HEK293T (cell line): ENCODE measurements around the gene GIPC3.

Experiments used
- CTCF ChIA-PET: fragments of 350-600 bp; formaldehyde crosslinking; extraction: SDS; loops from one replicate; lab custom pipeline; 2021; ENCODE audit warnings: antibody characterized with exemption, inconsistent platforms; lab: Yijun Ruan, JAX
- POLR2A ChIA-PET: fragments of 350-600 bp; formaldehyde crosslinking; extraction: SDS; loops from one replicate; lab custom pipeline; 2020; ENCODE audit warnings: antibody characterized with exemption, inconsistent platforms; lab: Yijun Ruan, JAX
- DNase-seq: peaks from one replicate; pipeline ENCODE4 v3.0.0; 2012; ENCODE audit warnings: mixed read lengths; ENCODE audit errors: extremely low spot score
- ARNT ChIP-seq: fragments of 450-650 bp; IDR thresholded peaks from 2 replicates; pipeline ENCODE4 v1.6.1; 2017; ENCODE audit warnings: mild to moderate bottlenecking
- BHLHE40 ChIP-seq: fragments of 450-650 bp; IDR thresholded peaks from 2 replicates; pipeline ENCODE4 v1.6.1; 2016; ENCODE audit warnings: mild to moderate bottlenecking, moderate library complexity, borderline replicate concordance
- CTBP1 ChIP-seq: fragments of 450-650 bp; IDR thresholded peaks from 2 replicates; pipeline ENCODE4 v1.6.1; 2016; ENCODE audit warnings: borderline replicate concordance
- ELF4 ChIP-seq: fragments of 450-650 bp; IDR thresholded peaks from 2 replicates; pipeline ENCODE4 v1.6.1; 2017; ENCODE audit warnings: antibody characterized with exemption
- FOXA1 ChIP-seq: fragments of 450-650 bp; IDR thresholded peaks from 2 replicates; pipeline ENCODE4 v1.6.1; 2016; ENCODE audit warnings: mild to moderate bottlenecking
- FOXK2 ChIP-seq: fragments of 450-650 bp; IDR thresholded peaks from 2 replicates; pipeline ENCODE4 v1.6.1; 2016; ENCODE audit warnings: mild to moderate bottlenecking
- FOXM1 ChIP-seq: fragments of 450-650 bp; IDR thresholded peaks from 2 replicates; pipeline ENCODE4 v1.6.1; 2017; ENCODE audit warnings: mild to moderate bottlenecking, borderline replicate concordance
- HDGF ChIP-seq: fragments of 450-650 bp; IDR thresholded peaks from 2 replicates; pipeline ENCODE4 v1.6.1; 2017; ENCODE audit warnings: antibody characterized with exemption, borderline replicate concordance
- L3MBTL2 ChIP-seq: fragments of 450-650 bp; conservative IDR thresholded peaks from 2 replicates; pipeline ENCODE4 v1.6.1; 2016; ENCODE audit warnings: mild to moderate bottlenecking
- LEF1 ChIP-seq: fragments of 450-650 bp; IDR thresholded peaks from 2 replicates; pipeline ENCODE4 v1.6.1; 2017; ENCODE audit warnings: mild to moderate bottlenecking, borderline replicate concordance
- NFRKB ChIP-seq: fragments of 450-650 bp; IDR thresholded peaks from 2 replicates; pipeline ENCODE4 v1.6.1; 2016; ENCODE audit warnings: mild to moderate bottlenecking, moderate library complexity
- SP1 ChIP-seq: fragments of 450-650 bp; IDR thresholded peaks from 2 replicates; pipeline ENCODE4 v1.6.1; 2017
- SUZ12 ChIP-seq: fragments of 450-650 bp; IDR thresholded peaks from 2 replicates; pipeline ENCODE4 v1.6.1; 2016; ENCODE audit warnings: mild to moderate bottlenecking
- TARDBP ChIP-seq: fragments of 450-650 bp; IDR thresholded peaks from 2 replicates; pipeline ENCODE4 v1.6.1; 2016
- ZNF384 ChIP-seq: fragments of 450-650 bp; IDR thresholded peaks from 2 replicates; pipeline ENCODE4 v1.6.1; 2016
- TF ChIP-seq, protein P1 (sequence below): fragments of 450-650 bp; IDR thresholded peaks from 2 replicates; pipeline ENCODE4 v1.6.1; 2016

GIPC3 gene, protein sequence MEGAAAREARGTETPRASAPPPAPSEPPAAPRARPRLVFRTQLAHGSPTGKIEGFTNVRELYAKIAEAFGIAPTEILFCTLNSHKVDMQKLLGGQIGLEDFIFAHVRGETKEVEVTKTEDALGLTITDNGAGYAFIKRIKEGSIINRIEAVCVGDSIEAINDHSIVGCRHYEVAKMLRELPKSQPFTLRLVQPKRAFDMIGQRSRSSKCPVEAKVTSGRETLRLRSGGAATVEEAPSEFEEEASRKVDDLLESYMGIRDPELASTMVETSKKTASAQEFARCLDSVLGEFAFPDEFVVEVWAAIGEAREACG

DNA sequence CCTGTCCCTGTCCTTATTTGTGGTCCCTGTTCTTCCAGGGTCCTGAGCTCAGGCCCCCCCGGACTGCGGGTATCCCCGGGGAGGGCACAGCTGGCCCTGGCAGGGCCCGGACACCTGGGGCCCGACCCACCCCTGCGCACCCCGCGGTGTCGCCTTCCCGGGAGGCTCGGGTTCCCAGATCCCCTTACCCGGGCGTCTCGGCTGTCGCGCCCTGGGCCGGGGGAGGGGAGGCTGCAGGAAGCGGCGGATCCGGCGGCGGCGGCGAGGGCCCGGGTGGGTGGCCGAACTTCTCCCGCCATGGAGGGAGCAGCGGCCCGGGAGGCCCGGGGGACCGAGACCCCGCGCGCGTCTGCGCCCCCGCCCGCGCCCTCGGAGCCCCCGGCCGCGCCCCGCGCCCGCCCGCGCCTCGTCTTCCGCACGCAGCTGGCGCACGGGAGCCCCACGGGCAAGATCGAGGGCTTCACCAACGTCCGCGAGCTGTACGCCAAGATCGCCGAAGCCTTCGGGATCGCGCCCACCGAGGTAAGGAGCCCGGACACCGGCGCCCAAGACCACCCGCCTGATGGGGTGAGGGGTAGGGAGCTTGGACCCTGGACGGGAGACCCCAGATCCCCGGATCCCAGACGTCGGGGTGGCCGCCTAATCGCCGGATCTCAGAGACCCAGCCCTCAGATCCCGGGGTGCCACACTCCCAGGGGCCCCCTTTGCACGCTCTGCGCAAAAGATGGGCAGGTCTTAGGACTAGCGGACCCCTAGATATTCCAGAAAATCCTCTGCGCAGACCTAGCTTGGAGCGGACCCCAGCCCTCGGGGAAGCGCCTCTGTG lies at the start of gene GIPC3:
TSS of gene GIPC3 (plus strand) at position 178 of the 826 bp plus-strand sequence. CDS start at position 298, 120 bp downstream.
- ChIA-PET CTCF (interaction anchor here (0.9 to 1.4 kb wide), 3 partner anchors 10 to 12 kb away, joined by 4 to 7 read pairs (median 5); no protein-coding TSS in a partner anchor), POLR2A (interaction anchor here (1.3 kb wide), 2 partner anchors 12 to 29 kb away, joined by 4 read pairs; no protein-coding TSS in a partner anchor)
- no peak for DNase-seq
- TF ChIP-seq ELF4 = no peak
- no peak for TF ChIP-seq CTBP1
- TF ChIP-seq LEF1 = no peak
- no peak for TF ChIP-seq FOXK2
- no peak for TF ChIP-seq L3MBTL2
- TF ChIP-seq TARDBP = no peak
- TF ChIP-seq BHLHE40 = no peak
- TF ChIP-seq NFRKB = no peak
- no peak for TF ChIP-seq SP1
- TF ChIP-seq SUZ12 = no peak
- no peak for TF ChIP-seq FOXM1
- TF ChIP-seq HDGF = no peak
- no peak for TF ChIP-seq ARNT
- TF ChIP-seq, protein P1, sequence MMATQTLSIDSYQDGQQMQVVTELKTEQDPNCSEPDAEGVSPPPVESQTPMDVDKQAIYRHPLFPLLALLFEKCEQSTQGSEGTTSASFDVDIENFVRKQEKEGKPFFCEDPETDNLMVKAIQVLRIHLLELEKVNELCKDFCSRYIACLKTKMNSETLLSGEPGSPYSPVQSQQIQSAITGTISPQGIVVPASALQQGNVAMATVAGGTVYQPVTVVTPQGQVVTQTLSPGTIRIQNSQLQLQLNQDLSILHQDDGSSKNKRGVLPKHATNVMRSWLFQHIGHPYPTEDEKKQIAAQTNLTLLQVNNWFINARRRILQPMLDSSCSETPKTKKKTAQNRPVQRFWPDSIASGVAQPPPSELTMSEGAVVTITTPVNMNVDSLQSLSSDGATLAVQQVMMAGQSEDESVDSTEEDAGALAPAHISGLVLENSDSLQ = no peak

DNA sequence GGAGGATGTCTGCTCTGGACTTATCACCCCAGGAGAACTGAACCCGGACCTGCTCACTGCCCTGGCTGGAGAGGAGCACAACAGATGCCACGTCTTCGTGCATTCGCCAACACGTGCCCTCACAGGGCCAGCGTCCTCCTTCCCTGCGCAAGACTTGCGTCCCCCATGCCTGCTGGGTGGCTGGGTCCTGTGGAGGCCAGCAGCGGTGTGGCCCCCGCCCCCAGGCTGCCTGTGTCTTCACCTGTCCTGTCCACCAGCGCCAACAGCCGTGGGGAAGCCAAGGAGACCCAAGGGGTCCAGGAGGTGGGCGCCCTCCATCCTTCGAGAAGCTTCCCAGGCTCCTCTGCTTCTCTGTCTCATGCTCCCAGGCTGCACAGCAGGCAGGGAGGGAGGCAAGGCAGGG lies 49.7 kb upstream of the GIPC3 start:
- ChIA-PET POLR2A (no interaction called here), CTCF (no interaction called here)
- TF ChIP-seq FOXA1 (no peak), ELF4 (no peak), NFRKB (no peak), FOXM1 (no peak), ZNF384 (no peak), LEF1 (no peak), BHLHE40 (no peak), SP1 (no peak), SUZ12 (no peak), HDGF (no peak), L3MBTL2 (no peak), TARDBP (no peak), FOXK2 (no peak), ARNT (no peak)
- TF ChIP-seq, protein P1 = no peak
- no peak for DNase-seq

DNA sequence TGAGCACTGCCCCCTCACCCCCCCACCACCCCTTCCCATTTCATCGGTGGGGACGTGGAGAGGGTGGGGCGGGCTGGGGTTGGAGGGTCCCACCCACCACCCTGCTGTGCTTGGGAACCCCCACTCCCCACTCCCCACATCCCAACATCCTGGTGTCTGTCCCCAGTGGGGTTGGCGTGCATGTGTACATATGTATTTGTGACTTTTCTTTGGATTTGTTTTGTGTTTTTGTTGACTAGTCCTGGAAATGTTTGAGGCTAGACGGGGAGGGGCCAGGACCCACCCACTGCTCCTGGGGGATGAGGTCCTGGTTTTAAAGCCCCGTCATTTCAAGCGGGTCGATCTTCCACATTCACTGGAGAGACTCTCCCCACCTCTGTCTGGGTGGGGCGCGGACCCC lies 49.3 kb upstream of the GIPC3 start:
- TF ChIP-seq SP1 = no peak
- no peak for TF ChIP-seq ARNT
- TF ChIP-seq BHLHE40 = no peak
- TF ChIP-seq, protein P1 = no peak
- TF ChIP-seq FOXA1 = no peak
- TF ChIP-seq HDGF = no peak
- no peak for TF ChIP-seq SUZ12
- no peak for TF ChIP-seq NFRKB
- TF ChIP-seq ZNF384 = no peak
- no peak for TF ChIP-seq ELF4
- POLR2A ChIA-PET = no interaction called here
- DNase-seq = no peak
- CTCF ChIA-PET = no interaction called here

DNA sequence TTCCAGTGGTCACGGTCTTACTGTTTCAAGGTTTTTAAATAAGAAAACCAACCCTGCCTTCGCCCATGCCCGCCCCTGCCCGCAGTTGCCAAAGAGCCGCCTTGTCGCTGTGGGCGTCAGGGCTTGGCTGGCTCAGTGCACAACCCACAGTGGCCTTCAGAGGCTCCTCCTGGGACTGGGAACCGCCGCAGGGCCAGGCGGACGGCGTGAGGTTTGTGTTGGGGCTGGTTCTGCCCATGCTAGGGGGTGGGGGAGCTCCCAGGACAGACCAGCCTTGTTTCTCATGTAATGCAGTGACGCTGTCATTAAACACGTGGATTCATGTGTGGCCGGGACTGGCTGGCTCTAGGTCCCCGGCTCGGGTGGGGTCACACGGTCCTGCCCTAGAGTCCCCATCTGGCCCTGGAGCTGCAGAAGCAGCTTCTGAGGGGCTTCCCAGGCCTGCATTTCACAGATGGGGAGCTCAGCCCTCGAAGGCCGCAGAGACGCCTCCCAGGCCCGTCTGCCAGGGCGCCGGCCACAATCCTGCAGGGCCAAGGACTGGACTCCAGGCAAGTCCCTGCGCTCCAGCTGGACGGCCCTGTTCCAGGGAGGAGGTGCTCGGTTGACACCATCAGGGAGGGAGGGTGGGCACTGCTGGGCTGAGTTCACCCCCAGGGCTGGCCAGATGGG lies 48.7 kb upstream of the GIPC3 start:
- ChIA-PET POLR2A (no interaction called here), CTCF (no interaction called here)
- DNase-seq = no peak
- no peak for TF ChIP-seq NFRKB

DNA sequence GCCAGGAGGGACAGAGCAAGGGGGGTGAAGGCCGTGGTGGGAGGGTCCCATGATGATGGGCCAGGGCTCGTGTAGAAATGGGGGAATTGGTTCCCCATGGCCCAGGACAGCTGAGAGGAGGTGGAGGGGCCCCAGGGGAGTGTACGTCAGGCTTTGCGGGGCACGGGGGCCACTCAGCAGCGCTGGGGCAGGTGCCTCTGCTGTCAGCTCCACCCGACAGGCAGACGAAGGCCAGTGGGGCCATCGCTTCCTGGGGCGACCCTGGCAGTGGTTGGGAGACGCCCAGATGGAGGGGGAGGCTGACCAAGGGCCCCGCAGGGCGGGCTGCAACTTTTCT lies 48.2 kb upstream of the GIPC3 start:
- POLR2A ChIA-PET = no interaction called here
- TF ChIP-seq BHLHE40 = no peak
- TF ChIP-seq FOXA1 = no peak
- TF ChIP-seq TARDBP = no peak
- no peak for TF ChIP-seq FOXK2
- no peak for TF ChIP-seq LEF1
- no peak for TF ChIP-seq NFRKB
- TF ChIP-seq CTBP1 = no peak
- TF ChIP-seq ELF4 = no peak
- TF ChIP-seq ARNT = no peak

More for the DNA sequence above, 48.2 kb upstream of the GIPC3 start:
- CTCF ChIA-PET = no interaction called here
- no peak for DNase-seq
